HG03571 (cell line): ENCODE results near the gene FERMT3.

Experiments
- ATAC-seq: cut with Tn5 transposase; IDR thresholded peaks from one replicate; pipeline ENCODE4 v1.9.1; 2021; ENCODE audit not compliant: unreplicated experiment

FERMT3 gene

DNA sequence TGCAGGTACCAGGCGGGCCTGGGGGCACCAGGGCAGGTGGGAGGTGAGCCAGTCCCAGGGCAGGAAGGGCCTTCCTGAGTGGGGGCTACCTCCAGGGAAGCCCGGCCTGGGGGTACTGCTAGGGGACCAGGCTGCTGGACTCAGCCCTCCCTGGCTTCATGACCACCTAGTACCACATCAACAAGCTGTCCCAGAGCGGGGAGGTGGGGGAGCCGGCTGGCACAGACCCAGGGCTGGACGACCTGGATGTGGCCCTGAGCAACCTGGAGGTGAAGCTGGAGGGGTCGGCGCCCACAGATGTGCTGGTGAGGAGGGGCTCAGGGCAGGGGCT is 12.8 kb downstream of the FERMT3 start:
- ATAC-seq = no peak

DNA sequence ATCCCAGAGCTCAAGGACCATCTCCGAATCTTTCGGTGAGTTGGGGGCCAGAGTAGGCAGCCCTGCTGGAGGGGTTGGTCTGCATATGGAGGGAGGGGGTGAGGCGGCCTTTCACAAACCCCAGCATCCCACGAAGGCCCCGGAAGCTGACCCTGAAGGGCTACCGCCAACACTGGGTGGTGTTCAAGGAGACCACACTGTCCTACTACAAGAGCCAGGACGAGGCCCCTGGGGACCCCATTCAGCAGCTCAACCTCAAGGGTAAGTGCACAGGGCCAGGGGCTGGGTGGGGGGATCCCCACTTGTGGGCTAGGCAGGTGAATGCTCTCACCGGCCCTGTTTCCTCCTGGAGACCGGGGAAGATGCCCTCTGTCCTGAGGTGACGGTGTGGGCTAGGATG is 13.2 kb downstream of the FERMT3 start:
- no peak for ATAC-seq

DNA sequence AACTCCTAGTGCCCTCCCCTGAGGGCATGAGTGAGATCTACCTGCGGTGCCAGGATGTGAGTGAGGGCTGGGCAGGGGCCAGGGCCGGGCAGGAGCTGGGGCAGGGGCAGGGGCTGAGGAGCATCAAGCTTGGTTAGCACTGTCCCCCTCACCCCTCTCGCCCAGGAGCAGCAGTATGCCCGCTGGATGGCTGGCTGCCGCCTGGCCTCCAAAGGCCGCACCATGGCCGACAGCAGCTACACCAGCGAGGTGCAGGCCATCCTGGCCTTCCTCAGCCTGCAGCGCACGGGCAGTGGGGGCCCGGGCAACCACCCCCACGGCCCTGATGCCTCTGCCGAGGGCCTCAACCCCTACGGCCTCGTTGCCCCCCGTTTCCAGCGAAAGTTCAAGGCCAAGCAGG is 13.8 kb downstream of the FERMT3 start:
- ATAC-seq = no peak

- no peak for ATAC-seq
Observed at GRCh38 chr11:64220798-64221197, 14.3 kb downstream of the FERMT3 start.

DNA sequence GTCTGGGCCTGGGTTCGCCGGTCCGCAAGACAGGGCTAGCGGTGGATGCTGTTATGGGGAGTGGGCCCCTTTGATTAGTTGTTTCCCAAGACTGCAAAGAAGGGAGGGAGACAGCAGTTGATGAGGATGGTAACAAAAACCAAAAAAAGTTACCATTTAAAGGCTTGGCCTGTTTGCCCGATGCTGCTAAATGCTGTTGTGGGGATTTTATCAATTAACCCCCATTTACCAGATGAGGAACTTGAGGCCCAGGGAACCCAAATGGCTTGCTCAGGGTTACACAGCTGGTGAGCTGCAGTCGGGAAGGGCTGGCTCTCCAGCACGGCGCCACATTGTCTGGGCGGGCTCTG is 16.1 kb downstream of the FERMT3 start:
- no peak for ATAC-seq

- no peak for ATAC-seq
Observed at GRCh38 chr11:64223001-64223651, 16.6 kb downstream of the FERMT3 start.

DNA sequence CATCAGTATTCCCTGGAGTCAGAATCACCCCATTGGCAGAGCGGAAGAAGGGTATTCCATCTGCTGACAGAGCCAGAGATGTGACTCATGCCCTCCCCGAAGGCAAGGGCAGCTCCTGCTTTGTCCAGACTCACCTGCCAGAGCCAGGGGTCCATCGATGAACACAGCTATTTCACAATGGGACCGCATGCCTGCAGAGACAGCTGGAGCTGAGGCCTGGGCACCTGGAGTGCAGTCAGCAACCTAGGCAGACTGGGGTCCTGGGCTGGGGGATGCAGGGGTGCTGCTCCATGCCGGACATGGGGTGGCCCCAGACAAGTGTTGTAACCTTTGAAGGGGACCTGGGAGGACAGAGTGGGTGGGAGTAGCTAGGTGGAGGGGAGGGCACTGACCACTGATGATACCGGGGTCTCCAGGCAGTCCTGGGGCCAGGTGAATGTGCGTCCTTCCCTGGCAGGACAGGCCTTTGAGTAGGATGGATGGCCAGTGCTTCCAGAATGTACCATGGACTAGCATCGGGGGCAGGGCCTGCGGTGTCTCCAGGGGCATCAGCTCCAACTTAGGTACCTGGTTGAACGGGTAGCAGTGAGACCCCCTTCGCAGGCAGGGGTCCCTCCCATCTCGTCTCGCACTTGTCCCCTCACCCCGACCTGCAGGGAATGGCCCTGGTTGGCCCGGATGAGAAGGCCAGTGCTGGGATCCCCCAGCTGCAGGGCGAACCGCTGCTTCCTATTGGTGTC is 17.8 kb downstream of the FERMT3 start:
- no peak for ATAC-seq

DNA sequence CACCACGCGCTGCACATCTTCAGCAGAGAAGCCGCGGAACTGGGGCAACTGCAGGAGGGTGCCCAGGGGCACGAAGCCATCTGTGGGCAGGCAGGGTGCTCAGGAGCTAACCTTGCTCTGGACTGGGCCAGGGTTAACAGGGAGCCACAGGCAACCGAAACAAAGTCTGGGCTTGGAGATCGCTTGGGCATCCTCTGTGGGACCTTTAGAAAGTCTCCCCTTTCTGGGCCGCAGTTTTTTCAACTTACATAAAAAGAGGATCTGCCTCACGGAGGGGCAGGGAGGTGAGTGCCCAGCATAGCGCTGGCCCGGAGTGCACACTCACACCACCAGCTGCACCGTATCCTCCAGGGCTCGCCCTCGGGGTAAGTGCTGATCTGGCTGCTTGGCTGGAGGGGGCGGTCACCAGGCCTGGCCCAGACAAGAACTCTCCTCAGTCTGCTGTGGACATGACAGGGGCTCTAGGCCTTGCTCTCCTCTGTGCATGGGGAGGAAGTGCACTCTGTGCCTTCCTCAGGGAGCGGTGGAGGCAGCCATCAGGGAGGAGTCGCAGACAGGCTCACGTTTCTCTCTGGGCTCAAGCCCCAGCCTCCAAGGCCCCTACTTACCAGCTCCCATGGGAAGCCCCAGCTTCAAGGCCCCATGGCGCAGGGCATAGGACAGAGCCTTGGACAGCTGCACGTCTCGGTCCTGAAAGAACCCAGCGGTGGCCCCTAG is 18.5 kb downstream of the FERMT3 start:
- no peak for ATAC-seq

DNA sequence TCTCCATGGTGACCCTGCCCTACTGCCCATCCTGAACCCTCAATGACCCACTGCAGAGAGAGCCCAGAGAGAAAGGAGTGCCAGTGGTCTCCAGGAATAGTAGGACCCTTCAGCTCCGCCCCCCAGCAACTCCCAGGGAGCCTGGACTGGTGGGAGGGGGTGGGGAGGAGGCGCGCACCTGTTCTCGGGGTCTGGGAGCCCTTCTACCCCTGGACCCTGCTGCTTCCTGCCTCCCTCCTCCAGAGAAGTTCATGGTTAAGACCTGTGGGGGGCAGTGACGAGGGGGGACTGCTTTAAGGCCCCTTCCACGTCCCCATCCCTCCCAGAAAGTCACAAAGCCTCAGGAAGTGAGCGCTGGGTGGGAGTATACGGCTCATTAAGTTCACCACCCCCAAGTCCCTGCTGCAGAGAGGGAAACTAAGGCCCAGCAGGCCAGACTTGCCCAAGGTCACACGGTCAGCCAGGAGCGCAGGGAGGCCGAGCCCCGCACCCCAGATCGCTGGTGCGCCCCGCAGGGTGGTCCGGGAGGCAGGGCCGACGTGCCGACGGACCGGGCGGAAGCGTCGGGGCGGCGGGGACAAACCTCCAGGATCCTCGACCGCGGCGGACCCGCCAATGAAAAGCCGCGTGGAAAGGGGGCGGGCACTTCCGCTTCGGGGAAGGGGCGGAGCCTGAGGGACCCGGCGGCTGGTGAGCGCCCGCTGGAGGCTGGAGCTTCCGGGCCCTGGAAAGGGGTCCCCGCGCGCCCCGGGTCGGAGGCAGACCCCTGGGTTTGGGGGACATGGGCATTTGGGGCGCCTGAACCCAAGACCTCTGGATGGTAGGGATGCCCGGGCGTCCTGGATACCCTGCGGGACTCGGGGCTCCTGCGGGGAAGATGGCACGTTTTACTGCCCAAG is 19.3 kb downstream of the FERMT3 start, which contains the start of the genes NUDT22 and TRPT1:
NUDT22 (plus strand) TSS at position 667 of the 899 bp plus-strand sequence. CDS start 379 bp downstream, outside the sequence.
TRPT1 (minus strand) TSS at position 579 of the 899 bp plus-strand sequence; CDS start at position 253, 326 bp downstream.
- ATAC-seq = no peak

- no peak for ATAC-seq
Observed at GRCh38 chr11:64226507-64227051, 20.1 kb downstream of the FERMT3 start.

DNA sequence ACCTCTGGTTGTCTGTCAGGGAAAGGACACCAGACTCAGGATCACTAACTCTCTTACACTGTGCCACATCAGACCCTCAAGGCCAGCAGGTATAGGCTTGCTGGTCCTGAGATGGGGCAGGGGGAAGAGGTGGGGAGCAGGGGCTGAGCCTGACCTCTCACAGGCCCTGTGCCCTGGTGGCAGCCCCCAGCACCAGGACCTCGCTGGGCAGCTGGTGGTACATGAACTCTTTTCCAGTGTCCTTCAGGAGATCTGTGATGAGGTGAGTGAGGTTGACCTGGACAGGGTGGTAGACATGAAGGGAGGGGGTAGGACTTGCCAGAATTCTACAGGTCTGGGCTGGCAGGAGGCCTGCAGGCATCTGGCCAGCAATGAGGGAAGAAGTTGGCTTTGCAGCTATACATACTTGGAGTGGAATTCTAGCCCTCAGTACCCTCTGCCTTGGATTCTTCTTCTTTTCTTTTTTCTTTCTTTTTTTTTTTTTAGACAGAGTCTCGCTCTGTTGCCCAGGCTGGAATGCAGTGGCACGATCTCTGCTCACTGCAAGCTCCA is 21.0 kb downstream of the FERMT3 start:
- no peak for ATAC-seq

- no peak for ATAC-seq
Observed at GRCh38 chr11:64229090-64229743, 22.7 kb downstream of the FERMT3 start.

GRCh38 chr11:64229744-64230170 is 23.2 kb downstream of the FERMT3 start:
- ATAC-seq = no peak

DNA sequence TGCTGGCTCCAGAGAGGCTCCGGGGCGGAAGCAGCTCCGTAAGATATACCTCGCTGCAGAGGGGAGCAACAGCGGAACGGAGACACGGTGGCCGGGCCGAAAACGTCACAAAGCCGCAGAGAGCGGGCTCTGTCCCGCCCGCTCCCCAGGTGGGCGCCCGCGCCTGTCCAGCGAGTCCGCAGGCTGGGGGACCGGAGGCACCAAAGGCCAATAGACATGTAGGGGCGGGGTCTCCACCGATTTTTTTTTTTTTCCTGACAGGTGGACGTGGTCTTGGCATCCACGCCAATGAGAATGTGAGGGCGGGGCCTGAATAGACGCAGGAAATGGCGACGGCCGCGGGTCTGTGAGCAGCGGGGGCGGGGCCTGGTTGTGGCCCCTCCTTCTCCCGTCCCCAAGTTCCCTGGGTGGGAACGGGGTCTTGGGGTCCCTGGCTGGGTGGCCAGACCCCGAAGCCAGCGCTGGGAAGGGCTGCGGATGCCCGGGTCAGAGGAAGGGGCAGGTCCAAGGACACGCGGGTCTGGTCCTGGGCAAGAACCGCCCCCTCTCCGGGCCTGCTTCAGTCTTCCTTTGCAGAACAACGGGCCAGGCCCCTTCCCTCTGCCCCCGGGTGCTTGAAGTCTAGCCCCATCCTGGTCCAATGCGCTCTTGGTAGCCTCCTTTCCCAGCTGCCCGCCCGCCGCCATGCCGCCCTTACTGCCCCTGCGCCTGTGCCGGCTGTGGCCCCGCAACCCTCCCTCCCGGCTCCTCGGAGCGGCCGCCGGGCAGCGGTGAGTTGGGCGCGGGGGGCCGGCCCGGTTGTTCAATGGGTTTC is 23.9 kb downstream of the FERMT3 start, which contains the start of gene DNAJC4:
DNAJC4 (plus strand) TSS at position 378 of the 814 bp plus-strand sequence; CDS start at position 685, 307 bp downstream.
- peak; percentile 43 for ATAC-seq

DNA sequence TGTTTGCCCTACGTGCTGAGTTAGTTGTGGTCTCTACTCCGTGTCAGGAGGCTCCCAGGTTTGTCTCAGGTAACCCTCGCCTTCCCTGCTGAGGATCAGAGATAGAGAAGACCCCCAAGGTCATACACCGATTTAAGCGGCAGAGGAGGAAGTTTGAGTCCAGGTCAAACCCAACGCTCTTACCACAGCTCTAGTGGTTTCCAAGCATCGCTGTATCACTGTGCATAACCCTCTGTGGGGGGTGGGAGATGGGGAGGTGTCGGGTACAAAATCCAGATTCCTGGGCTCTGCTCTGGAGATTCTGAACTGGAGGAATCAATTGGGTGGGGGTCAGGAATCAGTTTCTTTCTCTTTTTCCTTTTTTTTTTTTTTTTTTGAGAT is 24.5 kb downstream of the FERMT3 start:
- no peak for ATAC-seq

- ATAC-seq = no peak
Observed at GRCh38 chr11:64231546-64231945, 25.0 kb downstream of the FERMT3 start.

- no peak for ATAC-seq
Observed at GRCh38 chr11:64232182-64232966, 25.9 kb downstream of the FERMT3 start.

DNA sequence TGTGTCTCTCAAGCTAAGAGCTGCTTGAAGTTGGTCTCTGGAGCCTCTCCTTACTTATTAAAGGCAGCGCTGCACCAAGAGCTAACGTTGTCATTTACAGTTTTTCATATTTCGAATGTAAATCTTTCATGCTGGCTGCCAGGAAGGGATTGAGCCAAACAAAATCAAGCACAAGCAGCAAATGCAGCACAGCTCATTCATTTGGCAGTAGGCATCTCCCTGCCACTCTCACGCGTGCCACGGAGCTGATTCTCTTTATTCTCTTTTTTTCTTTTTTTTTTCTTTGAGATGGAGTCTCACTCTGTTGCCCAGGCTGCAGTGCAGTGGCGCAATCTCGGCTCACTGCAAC is 26.4 kb downstream of the FERMT3 start:
- ATAC-seq = no peak
